Gastroesophageal sphincter (tissue), 4 donors: ENCODE measurements around the gene RUFY1. TPM values are rescaled to one million over a fixed set of nuclear protein-coding genes. Genes with fewer than 3 reads are reported as not detected.

Experiments
- ATAC-seq: fragments of 150-250 bp; one replicate; pipeline ENCODE4 v1.9.1; 2016; ENCODE audit warnings: mild to moderate bottlenecking, moderate library complexity
- H3K27ac ChIP-seq, 4 donors: fragments of 200-600 bp; sonication (generic) in 3 of 4; 1 replicate in 3 of 4; 2 replicates in 1 of 4; pipeline ENCODE4 v1.5.1; 2016 to 2019
- H3K27me3 ChIP-seq: fragments of 200-600 bp; sonication (generic); one replicate; pipeline ENCODE4 v1.5.1; 2019
- H3K36me3 ChIP-seq, 2 donors: fragments of 200-600 bp; sonication (generic); one replicate each; pipeline ENCODE4 v1.5.1; 2019; ENCODE audit warnings: control low read depth in 1 of 2
- H3K4me1 ChIP-seq, 3 donors: fragments of 200-600 bp; sonication (generic); 1 replicate in 2 of 3; 2 replicates in 1 of 3; pipeline ENCODE4 v1.5.1; 2016 to 2019; ENCODE audit warnings: control low read depth in 2 of 3
- H3K4me3 ChIP-seq, 2 donors: fragments of 200-600 bp; sonication (generic); one replicate each; pipeline ENCODE4 v1.5.1; 2019; ENCODE audit warnings: mild to moderate bottlenecking in 1 of 2, moderate library complexity in 1 of 2
- H3K9me3 ChIP-seq, 3 donors: fragments of 200-600 bp; sonication (generic); one replicate each; pipeline ENCODE4 v1.5.1; 2017 to 2019; ENCODE audit warnings: control low read depth in 2 of 3
- CTCF ChIP-seq, 4 experiments: fragments of 200-600 bp in 2 of 4; fragments of 450-650 bp in 2 of 4; sonication (generic) in 1 of 4; IDR thresholded peaks; one replicate each; pipeline ENCODE4 v1.5.1; 2017 to 2019; ENCODE audit warnings: antibody characterized with exemption in 4 of 4, mild to moderate bottlenecking in 2 of 4, moderate library complexity in 2 of 4
- EP300 ChIP-seq: sonication (generic); formaldehyde crosslinking; IDR thresholded peaks from one replicate; pipeline ENCODE4 v1.6.1; 2017; ENCODE audit warnings: antibody characterized with exemption, mild to moderate bottlenecking
- POLR2A ChIP-seq, 2 donors: fragments of 450-650 bp; IDR thresholded peaks; one replicate each; pipeline ENCODE4 v1.6.1; 2017; ENCODE audit warnings: antibody characterized with exemption in 2 of 2, mild to moderate bottlenecking in 2 of 2, moderate library complexity in 1 of 2
- POLR2AphosphoS5 ChIP-seq: sonication (generic); formaldehyde crosslinking; IDR thresholded peaks from one replicate; pipeline ENCODE4 v1.6.1; 2017; ENCODE audit warnings: antibody characterized with exemption
- WGBS, 2 donors: methylation state at CpG; one replicate each; pipeline ENCODE4 v1.1.5; 2018; ENCODE audit warnings: low coverage in 1 of 2; 5-methylcytosine and 5-hydroxymethylcytosine counted together
- total RNA-seq, 4 donors: library from RNA; depleted of rRNA; stranded (reverse); fragments of >200 nt; gene quantifications; one replicate each; pipeline ENCODE4 v1.1.0, GENCODE V29; 2016

Gene RUFY1
- total RNA-seq, 4 donors from 2014 or later = 38.1 to 59.0 (median 54.8) TPM

- H3K27me3 ChIP-seq = no peaks in the 10 kb centered on the region
- H3K27ac ChIP-seq = no peak overlapping the region
- TF ChIP-seq EP300 (no peak), CTCF (IDR thresholded peaks at IDR 0.05) (no peak), POLR2A (IDR thresholded peaks at IDR 0.05) (no peak), POLR2AphosphoS5 (no peak)
- ATAC-seq = no peak
- no peak overlapping the region for H3K4me3 ChIP-seq
- peaks cover 0 to 18% (median 5%) of the 10 kb centered on the region in 3 donors for H3K4me1 ChIP-seq
- no peaks in the 10 kb centered on the region for H3K9me3 ChIP-seq
- H3K36me3 ChIP-seq = peaks cover 0 to 88% of the 10 kb centered on the region in 2 donors
- 68 to 83% methylated on average over 2 of the region's 2 CpGs for WGBS, 2 donors
Measured at GRCh38 chr5:179564526-179564925, 14.2 kb downstream of the RUFY1 start.

- Histone ChIP-seq H3K27me3 (no peaks in the 10 kb centered on the region), H3K9me3 (no peaks in the 10 kb centered on the region), H3K36me3 (peaks cover 0 to 96% of the 10 kb centered on the region in 2 donors), H3K27ac (no peak overlapping the region), H3K4me1 (no peaks in the 10 kb centered on the region), H3K4me3 (no peak overlapping the region)
- no peak for ATAC-seq
- 39 to 46% methylated on average over 6 to 7 of the region's 7 CpGs for WGBS, 2 donors
- TF ChIP-seq CTCF (IDR thresholded peaks at IDR 0.05) (no peak), EP300 (no peak), POLR2AphosphoS5 (no peak), POLR2A (IDR thresholded peaks at IDR 0.05) (no peak)
Measured at GRCh38 chr5:179568721-179569120, 18.4 kb downstream of the RUFY1 start.

GRCh38 chr5:179572386-179572785, 22.0 kb downstream of the RUFY1 start:
- Histone ChIP-seq H3K4me1 (no peaks in the 10 kb centered on the region), H3K27me3 (no peaks in the 10 kb centered on the region), H3K9me3 (no peaks in the 10 kb centered on the region), H3K4me3 (no peak overlapping the region), H3K27ac (no peak overlapping the region), H3K36me3 (peaks cover 0 to 94% of the 10 kb centered on the region in 2 donors)
- 76 to 89% methylated on average over 1 to 8 of the region's 8 CpGs for WGBS, 2 donors
- ATAC-seq = no peak
- TF ChIP-seq POLR2A (IDR thresholded peaks at IDR 0.05) = no peak
- TF ChIP-seq CTCF (IDR thresholded peaks at IDR 0.05) = no peak
- TF ChIP-seq EP300 = no peak

GRCh38 chr5:179577286-179577960, 27.1 kb downstream of the RUFY1 start:
- H3K4me3 ChIP-seq = no peak overlapping the region
- WGBS, 2 donors = 93 to 94% methylated on average over 7 to 15 of the region's 42 CpGs
- H3K4me1 ChIP-seq = no peaks in the 10 kb centered on the region
- no peak for ATAC-seq
- no peaks in the 10 kb centered on the region for H3K9me3 ChIP-seq
- H3K27me3 ChIP-seq = no peaks in the 10 kb centered on the region
- peaks cover 0 to 84% of the 10 kb centered on the region in 2 donors for H3K36me3 ChIP-seq
- no peak overlapping the region for H3K27ac ChIP-seq
- no peak for TF ChIP-seq POLR2A (IDR thresholded peaks at IDR 0.05)
- TF ChIP-seq EP300 = no peak
- TF ChIP-seq CTCF (IDR thresholded peaks at IDR 0.05) = no peak
- TF ChIP-seq POLR2AphosphoS5 = no peak

- Histone ChIP-seq H3K27me3 (no peaks in the 10 kb centered on the region), H3K36me3 (peaks cover 0 to 99% of the 10 kb centered on the region in 2 donors), H3K4me1 (no peaks in the 10 kb centered on the region), H3K27ac (no peak overlapping the region), H3K4me3 (no peak overlapping the region), H3K9me3 (no peaks in the 10 kb centered on the region)
- no peak for ATAC-seq
- WGBS, 2 donors = 65 to 79% methylated on average over 7 to 9 of the region's 9 CpGs
- no peak for TF ChIP-seq CTCF (IDR thresholded peaks at IDR 0.05)
- TF ChIP-seq EP300 = no peak
- TF ChIP-seq POLR2A (IDR thresholded peaks at IDR 0.05) = no peak
- TF ChIP-seq POLR2AphosphoS5 = no peak
Measured at GRCh38 chr5:179585941-179586401, 35.6 kb downstream of the RUFY1 start.
